IMR-90 (cell line): ENCODE data around the gene SPAM1.

Experiments used
- CEBPB ChIP-seq: IDR thresholded peaks from 2 replicates; pipeline ENCODE4 v1.6.1; 2012; ENCODE audit warnings: low read depth, low read length, improper control_type of control experiment
- CTCF ChIP-seq: conservative IDR thresholded peaks from 2 replicates; pipeline ENCODE4 v1.5.1; 2012; ENCODE audit warnings: mild to moderate bottlenecking, low read depth, low read length, improper control_type of control experiment
- ELK1 ChIP-seq: fragments of 150-350 bp; IDR thresholded peaks from 2 replicates; pipeline ENCODE4 v1.6.1; 2016; ENCODE audit warnings: low read depth, mild to moderate bottlenecking, low read length, moderate library complexity, borderline replicate concordance
- FOS ChIP-seq: fragments of 150-350 bp; IDR thresholded peaks from 2 replicates; pipeline ENCODE4 v1.6.1; 2016; ENCODE audit warnings: low read depth, low read length
- MAZ ChIP-seq: IDR thresholded peaks from 2 replicates; pipeline ENCODE4 v1.6.1; 2012; ENCODE audit warnings: low read depth, mild to moderate bottlenecking, low read length, improper control_type of control experiment, moderate library complexity, borderline replicate concordance
- MXI1 ChIP-seq: IDR thresholded peaks from 2 replicates; pipeline ENCODE4 v1.6.1; 2012; ENCODE audit warnings: low read depth, mild to moderate bottlenecking, low read length, moderate library complexity, borderline replicate concordance
- POLR2A ChIP-seq: IDR thresholded peaks from 2 replicates; pipeline ENCODE4 v1.6.1; 2012; ENCODE audit warnings: mild to moderate bottlenecking, low read depth, low read length
- RAD21 ChIP-seq: IDR thresholded peaks from 2 replicates; pipeline ENCODE4 v1.6.1; 2012; ENCODE audit warnings: low read length, improper control_type of control experiment
- RCOR1 ChIP-seq: IDR thresholded peaks from 2 replicates; pipeline ENCODE4 v1.6.1; 2012; ENCODE audit warnings: mild to moderate bottlenecking, low read length, improper control_type of control experiment; ENCODE audit not compliant: insufficient replicate concordance
- RFX5 ChIP-seq: IDR thresholded peaks from 2 replicates; pipeline ENCODE4 v1.8.0; 2012; ENCODE audit warnings: low read depth, mild to moderate bottlenecking, low read length, moderate library complexity

DNA sequence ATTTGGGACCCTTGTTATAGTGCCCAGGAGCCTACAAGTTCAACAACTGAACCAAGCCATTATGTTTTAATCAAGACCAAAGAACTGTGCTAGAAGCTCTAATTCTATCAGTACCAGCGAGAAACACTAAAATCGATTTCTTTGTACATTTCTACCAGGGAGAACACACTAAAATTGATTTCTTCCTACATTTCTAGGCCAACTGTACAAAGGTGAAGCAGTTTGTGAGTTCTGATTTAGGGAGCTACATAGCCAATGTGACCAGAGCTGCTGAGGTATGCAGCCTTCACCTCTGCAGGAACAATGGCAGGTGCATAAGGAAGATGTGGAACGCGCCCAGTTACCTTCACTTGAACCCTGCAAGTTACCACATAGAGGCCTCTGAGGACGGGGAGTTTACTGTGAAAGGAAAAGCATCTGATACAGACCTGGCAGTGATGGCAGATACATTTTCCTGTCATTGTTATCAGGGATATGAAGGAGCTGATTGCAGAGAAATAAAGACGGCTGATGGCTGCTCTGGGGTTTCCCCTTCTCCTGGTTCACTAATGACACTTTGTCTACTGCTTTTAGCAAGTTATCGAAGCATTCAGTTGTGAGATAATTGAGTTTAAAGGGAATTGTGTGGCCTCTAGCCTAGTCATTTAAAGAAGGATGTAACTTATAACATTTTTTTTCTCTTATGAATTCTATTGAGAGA is 48.3 kb upstream of the SPAM1 start:
- TF ChIP-seq RAD21 (no peak), RCOR1 (no peak), CTCF (no peak), FOS (no peak), POLR2A (no peak), CEBPB (no peak), MAZ (no peak), RFX5 (no peak), ELK1 (no peak), MXI1 (no peak)
